ENCODE results near the gene LIX1. TPM values are rescaled to one million over a fixed set of nuclear protein-coding genes. Genes with fewer than 3 reads are reported as not detected.

Gene LIX1
- total RNA-seq = not detected
- not detected for polyA plus RNA-seq

DNA sequence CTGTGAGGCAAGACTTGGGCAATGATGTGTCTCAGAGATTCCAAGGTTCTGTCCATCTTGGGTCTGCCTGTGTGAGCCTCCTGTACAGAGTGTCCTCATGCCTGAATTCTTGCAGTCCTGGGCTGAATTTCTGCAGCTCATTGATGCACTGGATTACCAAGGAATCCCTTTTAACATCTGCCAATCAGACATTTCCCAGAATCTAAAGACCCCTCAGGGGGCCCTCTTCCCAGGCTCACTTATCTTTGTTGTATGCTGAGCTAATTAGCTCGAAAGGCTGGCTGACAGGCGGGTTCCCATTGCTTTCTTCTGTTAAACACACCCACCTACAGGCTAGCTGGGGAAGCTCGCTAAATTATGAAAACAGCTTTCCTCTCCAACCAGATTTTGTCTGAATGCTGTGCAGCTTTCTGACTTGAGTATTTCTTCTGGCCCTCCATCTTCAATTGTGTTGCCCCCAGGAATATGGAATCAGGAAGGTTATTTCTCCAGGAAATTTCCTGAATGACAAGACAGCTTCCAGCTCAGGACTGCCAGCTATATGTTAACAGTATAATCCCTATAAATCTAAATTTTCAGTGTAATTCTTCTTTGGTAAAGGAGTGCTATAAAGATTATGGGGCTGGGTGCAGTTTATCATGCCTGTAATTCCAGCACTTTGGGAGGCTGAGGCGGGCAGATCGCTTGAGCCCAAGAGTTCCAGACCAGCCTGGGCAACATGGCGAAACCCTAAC is at the start of gene LIX1:
Gene LIX1 (minus strand): TSS at position 91 of the 734 bp plus-strand sequence. CDS start 35 bp downstream, at position 56.
- Histone ChIP-seq H3K27ac (ENCODE audit: low read depth in 1 of 2, low read length in 2 of 2) (no peak within 1 kb of the TSS), H3K4me3 (ENCODE audit: low read depth in 1 of 3, low read length in 3 of 3) (no peak within 1 kb of the TSS), H3K9ac (ENCODE audit: low read depth in 1 of 2, low read length in 2 of 2) (no peak within 1 kb of the TSS), H3K27me3 (ENCODE audit: control insufficient read depth in 4 of 4, insufficient read depth in 4 of 4, low read length in 3 of 4) (no peaks in the 10 kb centered on the region), H3K36me3 (ENCODE audit: control insufficient read depth in 4 of 4, insufficient read depth in 3 of 4, low read depth in 1 of 4, low read length in 3 of 4) (no peaks in the 10 kb centered on the region), H3K4me1 (ENCODE audit: control insufficient read depth in 4 of 4, insufficient read depth in 4 of 4, low read length in 3 of 4) (no peaks in the 10 kb centered on the region), H3K9me3 (ENCODE audit: control insufficient read depth in 4 of 4, low read length in 3 of 4) (no peaks in the 10 kb centered on the region)
- DNase-seq (ENCODE audit: low spot score) = no peak
- 55% methylated on average over 6 of the region's 6 CpGs for WGBS
- TF ChIP-seq RAD21 (IDR thresholded peaks at IDR 0.05) (peak; percentile 60 to 64), MAX (IDR thresholded peaks at IDR 0.05) (no peak), TAF1 (conservative IDR thresholded peaks at IDR 0.05) (no peak), FOXA1 (IDR thresholded peaks at IDR 0.05) (no peak), JUND (IDR thresholded peaks at IDR 0.05) (no peak), FOXA2 (IDR thresholded peaks at IDR 0.05) (no peak), ZBTB33 (IDR thresholded peaks at IDR 0.05) (no peak), RXRA (IDR thresholded peaks at IDR 0.05) (no peak), EGR1 (IDR thresholded peaks at IDR 0.05; ENCODE audit: low read depth in 2 of 2) (no peak)
- TF ChIP-seq, protein P1, sequence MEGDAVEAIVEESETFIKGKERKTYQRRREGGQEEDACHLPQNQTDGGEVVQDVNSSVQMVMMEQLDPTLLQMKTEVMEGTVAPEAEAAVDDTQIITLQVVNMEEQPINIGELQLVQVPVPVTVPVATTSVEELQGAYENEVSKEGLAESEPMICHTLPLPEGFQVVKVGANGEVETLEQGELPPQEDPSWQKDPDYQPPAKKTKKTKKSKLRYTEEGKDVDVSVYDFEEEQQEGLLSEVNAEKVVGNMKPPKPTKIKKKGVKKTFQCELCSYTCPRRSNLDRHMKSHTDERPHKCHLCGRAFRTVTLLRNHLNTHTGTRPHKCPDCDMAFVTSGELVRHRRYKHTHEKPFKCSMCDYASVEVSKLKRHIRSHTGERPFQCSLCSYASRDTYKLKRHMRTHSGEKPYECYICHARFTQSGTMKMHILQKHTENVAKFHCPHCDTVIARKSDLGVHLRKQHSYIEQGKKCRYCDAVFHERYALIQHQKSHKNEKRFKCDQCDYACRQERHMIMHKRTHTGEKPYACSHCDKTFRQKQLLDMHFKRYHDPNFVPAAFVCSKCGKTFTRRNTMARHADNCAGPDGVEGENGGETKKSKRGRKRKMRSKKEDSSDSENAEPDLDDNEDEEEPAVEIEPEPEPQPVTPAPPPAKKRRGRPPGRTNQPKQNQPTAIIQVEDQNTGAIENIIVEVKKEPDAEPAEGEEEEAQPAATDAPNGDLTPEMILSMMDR (IDR thresholded peaks at IDR 0.05; ENCODE audit: low read depth, low read length, missing input control) = peak; percentile 38

DNA sequence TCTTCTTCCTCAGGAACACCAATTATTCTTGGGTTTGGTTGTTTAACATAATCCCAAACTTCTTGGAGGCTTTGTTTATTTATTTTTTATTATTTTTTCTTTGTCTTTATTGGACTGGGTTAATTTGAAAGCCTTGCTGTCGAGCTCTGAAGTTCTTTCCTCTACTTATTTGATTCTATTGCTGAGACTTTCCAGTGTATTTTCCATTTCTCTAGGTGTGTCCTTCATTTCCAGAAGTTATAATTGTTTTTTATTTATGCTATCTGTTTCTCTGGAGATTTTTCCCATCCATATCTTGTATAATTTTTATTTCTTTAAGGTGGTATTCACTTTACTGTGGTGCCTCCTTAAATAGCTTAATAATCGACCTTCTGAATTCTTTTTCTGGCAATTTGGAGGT is 49.5 kb upstream of the LIX1 start:
- TF ChIP-seq HNF4A (conservative IDR thresholded peaks at IDR 0.05) = no peak
- no peak for TF ChIP-seq RAD21 (IDR thresholded peaks at IDR 0.05)
- TF ChIP-seq YY1 (IDR thresholded peaks at IDR 0.05) = no peak
- TF ChIP-seq HNF4G (IDR thresholded peaks at IDR 0.05) = no peak
- TF ChIP-seq, protein P2, sequence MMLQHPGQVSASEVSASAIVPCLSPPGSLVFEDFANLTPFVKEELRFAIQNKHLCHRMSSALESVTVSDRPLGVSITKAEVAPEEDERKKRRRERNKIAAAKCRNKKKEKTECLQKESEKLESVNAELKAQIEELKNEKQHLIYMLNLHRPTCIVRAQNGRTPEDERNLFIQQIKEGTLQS (IDR thresholded peaks at IDR 0.05) = no peak
- TF ChIP-seq JUND (IDR thresholded peaks at IDR 0.05) = no peak
- no peak for TF ChIP-seq REST (IDR thresholded peaks at IDR 0.05)
- no peak for TF ChIP-seq MAX (IDR thresholded peaks at IDR 0.05)
- TF ChIP-seq NR2F2 (IDR thresholded peaks at IDR 0.05) = no peak
- TF ChIP-seq TAF1 (conservative IDR thresholded peaks at IDR 0.05) = no peak
- TF ChIP-seq RXRA (IDR thresholded peaks at IDR 0.05) = no peak
- no peak for TF ChIP-seq GABPA (IDR thresholded peaks at IDR 0.05 in 1 of 2, conservative IDR thresholded peaks at IDR 0.05 in 1 of 2)
- no peak for TF ChIP-seq FOXA2 (IDR thresholded peaks at IDR 0.05)
- TF ChIP-seq FOXA1 (IDR thresholded peaks at IDR 0.05) = no peak
- TF ChIP-seq SP1 (IDR thresholded peaks at IDR 0.05) = no peak
- TF ChIP-seq, protein P1 (IDR thresholded peaks at IDR 0.05; ENCODE audit: low read depth, low read length, missing input control) = no peak
- no peaks in the 10 kb centered on the region for H3K36me3 ChIP-seq (ENCODE audit: control insufficient read depth in 4 of 4, insufficient read depth in 3 of 4, low read depth in 1 of 4, low read length in 3 of 4)

More for the DNA sequence above, 49.5 kb upstream of the LIX1 start:
- Histone ChIP-seq H3K9ac (ENCODE audit: low read depth in 1 of 2, low read length in 2 of 2) (no peak overlapping the region), H3K27ac (ENCODE audit: low read depth in 1 of 2, low read length in 2 of 2) (no peak overlapping the region), H3K9me3 (ENCODE audit: control insufficient read depth in 4 of 4, low read length in 3 of 4) (no peaks in the 10 kb centered on the region), H3K27me3 (ENCODE audit: control insufficient read depth in 4 of 4, insufficient read depth in 4 of 4, low read length in 3 of 4) (no peaks in the 10 kb centered on the region), H3K4me3 (ENCODE audit: low read depth in 1 of 3, low read length in 3 of 3) (no peak overlapping the region), H3K4me1 (ENCODE audit: control insufficient read depth in 4 of 4, insufficient read depth in 4 of 4, low read length in 3 of 4) (no peaks in the 10 kb centered on the region)
- no peak for DNase-seq (ENCODE audit: low spot score)
- WGBS = 83% methylated on average over 2 of the region's 2 CpGs
